Measurements from ENCODE around the gene TM4SF5.

DNA sequence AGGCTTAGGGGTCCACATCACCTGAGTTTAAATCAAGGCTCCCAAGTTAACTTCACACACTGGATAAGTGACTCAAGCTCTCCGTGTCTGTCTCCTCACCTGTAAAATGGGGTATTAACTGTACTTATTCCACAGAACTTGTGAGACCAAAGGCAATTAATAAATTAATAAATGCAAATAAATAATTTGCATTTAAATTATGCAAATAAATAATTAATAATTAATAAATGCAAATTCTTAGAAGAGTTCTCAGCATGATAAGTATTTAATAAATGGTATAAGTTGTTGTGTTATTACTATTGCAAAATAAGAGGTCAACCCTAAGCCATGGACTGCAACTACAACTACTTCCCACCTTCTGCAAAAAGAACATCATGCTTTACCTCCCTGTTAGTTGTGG lies 18.3 kb upstream of the TM4SF5 start:
- no peak for TF ChIP-seq POLR2A (IDR thresholded peaks at IDR 0.05; ENCODE audit: low read length)
- no peak for TF ChIP-seq GATA1 (IDR thresholded peaks at IDR 0.05; ENCODE audit: low read depth, low read length)
